Thoracic aorta (tissue), 2 donors: ENCODE data around the gene ALKBH3. TPM values are rescaled to one million over a fixed set of nuclear protein-coding genes. Genes with fewer than 3 reads are reported as not detected.
A peak's percentile ranks its signal among the peaks of the same experiment; 100 is the strongest.

Experiments
- ATAC-seq: fragments of 150-250 bp; one replicate; pipeline ENCODE4 v1.8.0; 2017; ENCODE audit warnings: low read depth; ENCODE audit not compliant: insufficient number of reproducible peaks, low FRiP score
- DNase-seq: peaks from one replicate; pipeline ENCODE4 v3.0.0-alpha.2; 2020; ENCODE audit warnings: low spot score
- H3K27ac ChIP-seq, 2 donors: fragments of 200-600 bp; sonication (generic); 1 replicate in 1 of 2; 2 replicates in 1 of 2; pipeline ENCODE4 v1.5.1; 2016; ENCODE audit warnings: mild to moderate bottlenecking in 2 of 2, moderate library complexity in 2 of 2
- H3K27me3 ChIP-seq: fragments of 200-600 bp; sonication (generic); replicated peaks from 2 replicates; pipeline ENCODE4 v1.6.0; 2016; ENCODE audit warnings: mild to moderate bottlenecking; ENCODE audit not compliant: insufficient read depth
- H3K36me3 ChIP-seq: fragments of 200-600 bp; sonication (generic); one replicate; pipeline ENCODE4 v1.5.1; 2016
- H3K4me1 ChIP-seq, 2 donors: fragments of 200-600 bp; sonication (generic); 1 replicate in 1 of 2; 2 replicates in 1 of 2; pipeline versions ENCODE4 v1.5.1 to v1.6.0; 2016; ENCODE audit warnings: low read depth in 2 of 2, mild to moderate bottlenecking in 1 of 2; ENCODE audit not compliant: control insufficient read depth in 1 of 2
- H3K4me3 ChIP-seq: fragments of 200-600 bp; sonication (generic); 2 replicates; pipeline ENCODE4 v1.5.1; 2016; ENCODE audit warnings: mild to moderate bottlenecking
- H3K9me3 ChIP-seq: fragments of 200-600 bp; sonication (generic); 2 replicates; pipeline ENCODE4 v1.5.1; 2016
- total RNA-seq, 2 donors: library from RNA; depleted of rRNA; stranded (reverse); fragments of >200 nt; gene quantifications; one replicate each; pipeline versions ENCODE4 v1.1.0 to v1.2.3, GENCODE V29; 2016
- TF ChIP-seq, protein P1 (sequence below): fragments of 200-600 bp; sonication (generic); IDR thresholded peaks from one replicate; pipeline ENCODE4 v1.5.1; 2019; ENCODE audit warnings: antibody characterized with exemption

The ALKBH3 gene
- total RNA-seq, 2 donors from 2014 or later = 28.1 to 65.5 TPM

DNA sequence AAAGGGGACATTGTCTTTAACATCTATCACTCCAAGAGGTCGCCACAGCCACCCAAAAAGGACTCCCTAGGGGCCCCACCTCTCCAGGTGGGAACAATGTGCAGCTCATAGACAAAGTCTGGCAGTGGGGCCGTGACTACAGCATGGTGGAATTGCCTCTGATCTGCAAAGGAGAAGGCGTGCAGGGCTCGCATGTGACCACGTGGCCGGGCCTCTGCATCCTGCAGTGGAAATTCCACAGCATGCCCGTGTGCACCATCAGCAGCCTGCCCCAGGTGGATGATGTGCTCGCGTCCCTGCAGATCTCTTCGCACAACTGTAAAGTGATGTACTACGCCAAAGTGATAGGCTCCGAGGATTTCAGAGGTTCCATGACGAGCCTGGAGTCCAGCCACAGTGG, 18.5 kb downstream of the ALKBH3 start:
- Histone ChIP-seq H3K4me3 (no peak overlapping the region), H3K9me3 (no peaks in the 10 kb centered on the region), H3K4me1 (peaks cover 0 to 7% of the 10 kb centered on the region in 2 donors), H3K27me3 (no peaks in the 10 kb centered on the region), H3K27ac (no peak overlapping the region), H3K36me3 (peaks cover 37% of the 10 kb centered on the region)
- no peak for ATAC-seq
- TF ChIP-seq, protein P1, sequence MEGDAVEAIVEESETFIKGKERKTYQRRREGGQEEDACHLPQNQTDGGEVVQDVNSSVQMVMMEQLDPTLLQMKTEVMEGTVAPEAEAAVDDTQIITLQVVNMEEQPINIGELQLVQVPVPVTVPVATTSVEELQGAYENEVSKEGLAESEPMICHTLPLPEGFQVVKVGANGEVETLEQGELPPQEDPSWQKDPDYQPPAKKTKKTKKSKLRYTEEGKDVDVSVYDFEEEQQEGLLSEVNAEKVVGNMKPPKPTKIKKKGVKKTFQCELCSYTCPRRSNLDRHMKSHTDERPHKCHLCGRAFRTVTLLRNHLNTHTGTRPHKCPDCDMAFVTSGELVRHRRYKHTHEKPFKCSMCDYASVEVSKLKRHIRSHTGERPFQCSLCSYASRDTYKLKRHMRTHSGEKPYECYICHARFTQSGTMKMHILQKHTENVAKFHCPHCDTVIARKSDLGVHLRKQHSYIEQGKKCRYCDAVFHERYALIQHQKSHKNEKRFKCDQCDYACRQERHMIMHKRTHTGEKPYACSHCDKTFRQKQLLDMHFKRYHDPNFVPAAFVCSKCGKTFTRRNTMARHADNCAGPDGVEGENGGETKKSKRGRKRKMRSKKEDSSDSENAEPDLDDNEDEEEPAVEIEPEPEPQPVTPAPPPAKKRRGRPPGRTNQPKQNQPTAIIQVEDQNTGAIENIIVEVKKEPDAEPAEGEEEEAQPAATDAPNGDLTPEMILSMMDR = no peak
- no peak for DNase-seq

DNA sequence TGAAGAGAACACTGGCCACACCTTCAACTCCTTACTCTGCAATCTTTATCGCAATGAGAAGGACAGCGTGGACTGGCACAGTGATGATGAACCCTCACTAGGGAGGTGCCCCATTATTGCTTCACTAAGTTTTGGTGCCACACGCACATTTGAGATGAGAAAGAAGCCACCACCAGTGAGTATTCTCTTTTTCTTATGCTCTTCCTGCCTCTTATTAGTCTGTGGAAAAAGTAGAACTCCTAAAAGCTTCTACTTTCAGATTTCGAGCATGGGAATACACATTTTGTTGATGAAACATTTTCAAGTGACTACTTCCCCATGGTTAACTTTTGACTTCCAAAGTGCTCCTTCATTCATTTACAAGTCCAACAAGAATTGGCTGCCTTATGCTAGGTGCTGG, 20.9 kb downstream of the ALKBH3 start:
- no peak for ATAC-seq
- no peaks in the 10 kb centered on the region for H3K27me3 ChIP-seq
- no peaks in the 10 kb centered on the region for H3K9me3 ChIP-seq
- H3K4me3 ChIP-seq = no peak overlapping the region
- no peak overlapping the region for H3K27ac ChIP-seq
- TF ChIP-seq, protein P1 = no peak
- DNase-seq = no peak
- H3K36me3 ChIP-seq = peaks cover 37% of the 10 kb centered on the region
- peaks cover 10 to 16% of the 10 kb centered on the region in 2 donors for H3K4me1 ChIP-seq

DNA sequence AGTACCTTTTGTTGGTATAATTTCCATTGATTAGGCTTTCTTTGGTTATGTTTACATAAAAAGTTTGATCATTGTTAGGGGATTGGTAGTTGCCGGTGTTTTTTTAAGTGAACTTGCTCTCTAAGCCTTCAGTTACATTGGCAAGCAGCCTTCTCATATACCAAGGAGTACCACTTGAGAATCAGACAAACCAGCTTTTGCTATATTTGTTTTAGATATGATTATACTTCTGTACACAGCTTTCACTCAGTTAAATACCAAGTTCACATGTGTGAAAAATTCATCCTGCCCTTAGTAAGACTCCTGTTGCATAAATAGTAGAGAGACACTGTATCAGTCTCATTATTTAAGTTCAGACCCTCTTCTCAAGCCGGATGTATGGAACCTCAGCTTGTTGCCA, 22.4 kb downstream of the ALKBH3 start:
- H3K27me3 ChIP-seq = no peaks in the 10 kb centered on the region
- peaks cover 10 to 16% of the 10 kb centered on the region in 2 donors for H3K4me1 ChIP-seq
- DNase-seq = no peak
- TF ChIP-seq, protein P1 = no peak
- no peak for ATAC-seq
- H3K9me3 ChIP-seq = no peaks in the 10 kb centered on the region
- H3K4me3 ChIP-seq = no peak overlapping the region
- H3K36me3 ChIP-seq = peaks cover 26% of the 10 kb centered on the region
- H3K27ac ChIP-seq = no peak overlapping the region

DNA sequence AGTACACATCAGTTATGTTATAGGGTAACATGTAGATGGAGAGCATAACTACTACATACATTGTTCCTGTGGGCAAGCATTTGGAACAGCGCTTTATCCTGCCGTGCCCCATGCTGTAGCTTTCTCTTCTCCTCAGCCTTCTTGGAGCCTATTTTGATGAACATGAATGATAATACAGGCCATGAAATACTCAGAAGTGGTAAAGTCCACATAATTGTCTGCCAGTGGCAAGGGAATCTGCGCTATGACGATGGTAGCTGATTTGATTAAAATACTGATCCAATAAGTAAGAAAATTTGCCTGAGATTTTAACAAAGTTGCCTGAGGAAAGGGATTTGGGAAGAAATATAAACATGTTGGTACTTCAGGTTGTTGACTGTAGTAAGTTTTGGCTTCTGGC, 23.3 kb downstream of the ALKBH3 start:
- H3K27me3 ChIP-seq = no peaks in the 10 kb centered on the region
- no peaks in the 10 kb centered on the region for H3K9me3 ChIP-seq
- no peak overlapping the region for H3K27ac ChIP-seq
- no peak overlapping the region for H3K4me3 ChIP-seq
- ATAC-seq (no peak), DNase-seq (no peak)
- peaks cover 18% of the 10 kb centered on the region for H3K36me3 ChIP-seq
- H3K4me1 ChIP-seq = peaks cover 10 to 16% of the 10 kb centered on the region in 2 donors
- TF ChIP-seq, protein P1 = no peak

DNA sequence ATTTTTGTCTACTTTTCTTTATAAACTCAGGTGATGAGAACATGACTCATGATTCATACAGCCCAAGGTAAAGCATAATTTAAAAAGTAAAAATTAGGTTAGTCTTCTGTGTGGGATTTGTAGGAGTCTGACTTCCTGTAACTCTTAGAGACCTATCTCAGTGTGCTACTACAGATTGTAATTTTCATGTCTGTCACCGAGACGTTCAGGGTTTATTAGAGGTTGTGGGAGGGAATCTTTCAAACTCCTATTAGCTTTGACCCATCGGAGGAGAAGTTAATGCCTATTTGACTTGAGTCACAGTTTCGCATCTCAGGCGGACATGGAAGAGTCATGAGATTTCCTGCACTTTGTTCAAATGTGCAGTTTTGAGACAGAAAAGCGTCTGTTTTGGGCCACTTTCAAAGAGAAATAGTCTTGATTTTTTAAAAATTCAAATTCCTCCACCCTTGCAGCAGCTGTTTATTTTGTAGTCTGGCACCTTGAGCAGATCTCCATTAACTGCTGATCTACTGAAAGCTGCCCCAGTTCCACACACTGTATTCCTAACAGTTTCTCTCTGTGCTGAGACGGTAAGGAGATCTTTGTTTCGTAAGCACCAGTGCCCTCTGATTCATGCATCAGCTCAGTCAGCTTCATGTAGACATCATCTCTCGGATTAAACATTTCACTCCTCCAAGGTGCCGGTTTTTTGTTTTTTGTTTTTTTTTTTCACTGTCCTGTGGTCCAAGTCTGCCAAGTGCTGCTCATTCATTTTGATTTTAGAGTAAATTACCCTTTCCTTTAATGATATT, 24.3 kb downstream of the ALKBH3 start:
- Histone ChIP-seq H3K27me3 (no peaks in the 10 kb centered on the region), H3K27ac (peak overlapping the region; percentile 33 to 38), H3K4me3 (peak overlapping the region; percentile 35), H3K4me1 (peaks cover 10 to 16% of the 10 kb centered on the region in 2 donors), H3K36me3 (peaks cover 11% of the 10 kb centered on the region), H3K9me3 (no peaks in the 10 kb centered on the region)
- peak; percentile 90 for ATAC-seq
- no peak for DNase-seq
- TF ChIP-seq, protein P1 = no peak
